Right lobe of liver (tissue), 6 donors: ENCODE measurements around the gene UBTD2. TPM values are rescaled to one million over a fixed set of nuclear protein-coding genes. Genes with fewer than 3 reads are reported as not detected.
A peak's percentile ranks its signal among the peaks of the same experiment; 100 is the strongest.

Source experiments
- ATAC-seq, 4 donors: fragments of 200-7000 bp; cut with Tn5 transposase; one replicate each; pipeline ENCODE4 v1.9.1; 2020; ENCODE audit warnings: mild to moderate bottlenecking in 4 of 4, moderate library complexity in 4 of 4
- DNase-seq, 3 donors: peaks; one replicate each; pipeline ENCODE4 v3.0.0-alpha.2; 2020
- H3K27ac ChIP-seq, 3 donors: fragments of 200-600 bp; one replicate each; pipeline ENCODE4 v1.8.0; 2022
- H3K27me3 ChIP-seq, 2 donors: fragments of 200-600 bp; one replicate each; pipeline ENCODE4 v1.8.0; 2022
- H3K36me3 ChIP-seq, 4 donors: fragments of 200-600 bp; sonication (generic) in 1 of 4; one replicate each; pipeline versions ENCODE4 v1.5.1 to v1.8.0; 2017 to 2022; ENCODE audit warnings: control low read depth in 1 of 4
- H3K4me1 ChIP-seq, 4 donors: fragments of 200-600 bp; sonication (generic) in 1 of 4; one replicate each; pipeline versions ENCODE4 v1.5.1 to v1.8.0; 2017 to 2022; ENCODE audit warnings: control low read depth in 1 of 4
- H3K4me3 ChIP-seq, 3 donors: fragments of 200-600 bp; one replicate each; pipeline ENCODE4 v1.8.0; 2022
- H3K9me3 ChIP-seq, 4 donors: fragments of 200-600 bp; sonication (generic) in 1 of 4; one replicate each; pipeline versions ENCODE4 v1.5.1 to v1.8.0; 2017 to 2022; ENCODE audit warnings: control low read depth in 1 of 4
- CTCF ChIP-seq, 4 donors: fragments of 200-600 bp in 3 of 4; fragments of 450-650 bp in 1 of 4; IDR thresholded peaks; one replicate each; pipeline versions ENCODE4 v1.5.1 to v1.8.0; 2016 to 2022; ENCODE audit warnings: antibody characterized with exemption in 4 of 4, mild to moderate bottlenecking in 2 of 4
- POLR2A ChIP-seq: fragments of 450-650 bp; IDR thresholded peaks from one replicate; pipeline ENCODE4 v1.6.1; 2017; ENCODE audit warnings: antibody characterized with exemption, mild to moderate bottlenecking
- WGBS: methylation state at CpG from one replicate; pipeline ENCODE4 v1.1.6; 2018; ENCODE audit warnings: low coverage, low lambda C conversion rate; ENCODE audit not compliant: insufficient coverage; ENCODE audit errors: missing lambda C conversion rate; 5-methylcytosine and 5-hydroxymethylcytosine counted together
- intact Hi-C, 2 donors: fragments of 100-400 bp; cut with DNase I; formaldehyde crosslinking; loops; one replicate each; pipeline versions ENCODE4 v1.11.2 to v1.14.1; 2022
- total RNA-seq, 6 experiments: library from RNA; depleted of rRNA in 2 of 6; stranded (reverse); fragments of >200 nt in 2 of 6; fragmentation: NEBNext Ultra II Directional in 3 of 6; extraction: Animal tissue kit (Norgen Biotek cat#: 25700) in 3 of 6; gene quantifications; one replicate each; pipeline versions ENCODE4 v1.1.0 to v1.2.4, GENCODE V29; 2016 to 2023
- donor health status: DM: no; HTN: yes; CAD: no.
- donor health status: DM: no; HTN: no; CAD: no.
- donor health status: DM: no; HTN: no; CAD: no.
- donor health status: DM: no; HTN: yes; CAD: no.
- donor health status: DM: no; HTN: yes; CAD: no.

Gene UBTD2
- total RNA-seq, 6 experiments from 2014 or later, result 6.7 to 11.7 (median 9.2) TPM

DNA sequence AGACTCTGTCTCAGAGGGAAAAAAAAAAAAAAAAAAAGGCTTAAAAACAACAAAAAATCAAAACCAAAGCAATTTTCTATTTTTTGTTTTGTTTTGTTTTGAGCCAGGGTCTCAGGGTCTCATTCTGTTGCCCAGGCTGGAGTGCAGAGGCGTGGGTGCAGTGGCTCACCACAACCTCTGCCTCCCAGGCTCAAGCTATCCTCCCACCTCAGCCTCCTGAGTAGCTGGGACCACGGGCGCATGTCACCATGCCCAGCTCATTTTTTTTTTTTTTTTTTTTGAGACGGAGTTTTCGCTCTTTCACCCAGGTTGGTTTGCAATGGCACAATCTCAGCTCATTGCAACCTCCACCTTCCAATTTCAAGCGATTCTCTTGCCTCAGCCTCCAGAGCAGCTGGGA is 101.3 kb downstream of the UBTD2 start:
- H3K27ac ChIP-seq, result no peak overlapping the region

DNA sequence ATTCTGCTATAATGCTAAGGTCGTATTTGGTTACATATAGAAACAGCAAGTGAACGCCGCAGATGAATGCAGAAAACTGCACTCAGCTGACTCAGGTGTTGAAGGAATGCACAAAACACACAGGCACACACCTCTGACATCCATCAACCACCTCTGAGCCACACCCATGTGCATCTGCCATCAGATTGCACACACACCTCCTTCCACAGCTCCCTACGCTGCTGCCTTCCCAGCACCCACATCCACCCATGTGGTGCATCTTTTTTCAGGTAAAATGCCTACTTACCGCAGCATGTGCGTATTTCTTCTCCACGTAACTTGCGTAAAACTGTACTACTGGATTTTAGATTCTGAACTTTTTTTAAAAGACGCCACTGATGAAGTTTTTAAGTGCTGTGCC is 102.6 kb downstream of the UBTD2 start:
- Histone ChIP-seq H3K36me3 (no peaks in the 10 kb centered on the region), H3K4me1 (no peaks in the 10 kb centered on the region), H3K9me3 (no peaks in the 10 kb centered on the region), H3K27ac (no peak overlapping the region), H3K27me3 (no peaks in the 10 kb centered on the region), H3K4me3 (no peak overlapping the region)
- intact Hi-C loops, result no loop called here
- no peak for DNase-seq
- no peak for ATAC-seq
- WGBS, result 88% methylated on average over 9 of the region's 9 CpGs
- TF ChIP-seq CTCF (IDR thresholded peaks at IDR 0.05) (no peak), POLR2A (no peak)

More for the DNA sequence above, 101.3 kb downstream of the UBTD2 start:
- H3K36me3 ChIP-seq, result no peaks in the 10 kb centered on the region
- H3K4me3 ChIP-seq, result no peak overlapping the region
- no peak for ATAC-seq
- no peaks in the 10 kb centered on the region for H3K9me3 ChIP-seq
- 73% methylated on average over 5 of the region's 6 CpGs for WGBS
- no peaks in the 10 kb centered on the region for H3K4me1 ChIP-seq
- H3K27me3 ChIP-seq, result no peaks in the 10 kb centered on the region
- no peak for DNase-seq
- TF ChIP-seq CTCF (IDR thresholded peaks at IDR 0.05) (no peak), POLR2A (no peak)
- intact Hi-C loops, result no loop called here

DNA sequence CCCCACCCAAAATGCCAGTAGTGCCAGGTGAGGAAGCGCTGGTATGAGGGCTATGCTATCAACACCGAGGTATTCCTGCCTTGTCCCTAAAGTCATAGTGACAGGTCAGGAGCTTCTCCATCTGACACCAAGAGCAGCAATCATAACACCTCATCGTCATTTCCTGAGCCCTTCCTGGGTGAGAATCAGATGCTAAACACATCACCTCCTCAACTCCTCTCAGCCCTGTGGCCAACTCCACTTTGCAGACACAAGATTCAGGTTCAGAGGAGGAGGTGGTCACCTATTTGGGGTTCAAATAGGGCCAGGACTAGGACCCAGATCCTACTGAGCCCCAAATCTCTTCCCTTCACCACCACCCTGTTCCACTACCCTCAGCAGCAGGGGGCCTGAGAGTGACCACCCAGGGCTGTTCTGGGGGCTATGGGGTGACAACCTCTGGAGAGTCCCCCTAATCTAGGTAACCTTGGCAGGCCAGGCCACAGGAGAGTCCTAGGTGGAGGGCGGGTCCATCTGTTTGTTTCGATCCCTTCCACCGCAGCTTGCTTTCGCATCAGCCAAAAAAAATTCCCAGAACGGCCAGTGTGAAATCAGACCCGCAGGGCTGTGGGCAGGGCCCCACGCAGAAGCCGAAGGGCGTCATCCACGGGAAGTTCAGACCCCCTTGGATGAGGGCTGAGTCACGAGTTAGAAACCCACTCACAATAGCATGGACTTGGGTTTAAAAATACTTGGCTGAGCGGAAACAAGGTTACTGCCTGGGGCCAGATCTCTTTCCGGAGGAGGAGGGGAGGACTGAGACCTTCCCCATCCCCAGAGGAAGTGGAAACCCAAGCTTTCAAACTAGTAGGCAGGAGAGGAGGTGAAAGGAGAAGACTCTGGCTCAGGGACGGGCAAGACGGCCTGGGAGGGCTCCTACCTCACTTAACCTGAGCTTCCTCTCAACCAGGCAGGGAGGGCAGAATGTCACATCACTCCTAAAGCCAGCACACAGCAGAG is 104.3 kb downstream of the UBTD2 start:
- no peaks in the 10 kb centered on the region for H3K36me3 ChIP-seq
- H3K27ac ChIP-seq, result peak overlapping the region in 2 of 3 donors; percentile 62 to 72
- H3K9me3 ChIP-seq, result no peaks in the 10 kb centered on the region
- peak overlapping the region in 1 of 3 donors; percentile 1 for H3K4me3 ChIP-seq
- TF ChIP-seq CTCF (IDR thresholded peaks at IDR 0.05), result no peak
- no peak for TF ChIP-seq POLR2A
- intact Hi-C loops, result no loop called here
- WGBS, result 30% methylated on average over 15 of the region's 18 CpGs
- ATAC-seq, result peak; percentile 47 to 63 (median 60)
- no peak for DNase-seq
- no peaks in the 10 kb centered on the region for H3K4me1 ChIP-seq
- H3K27me3 ChIP-seq, result no peaks in the 10 kb centered on the region

- Histone ChIP-seq H3K27me3 (no peaks in the 10 kb centered on the region), H3K4me1 (no peaks in the 10 kb centered on the region), H3K4me3 (no peak overlapping the region), H3K9me3 (no peaks in the 10 kb centered on the region), H3K36me3 (no peaks in the 10 kb centered on the region), H3K27ac (peak overlapping the region in 2 of 3 donors; percentile 62 to 72)
- WGBS, result 63% methylated on average over 8 of the region's 18 CpGs
- ATAC-seq, result peak in 1 of 4 donors; percentile 18
- intact Hi-C loops, result no loop called here
- TF ChIP-seq CTCF (IDR thresholded peaks at IDR 0.05) (no peak), POLR2A (no peak)
- DNase-seq, result no peak
Observed at GRCh38 chr5:172178301-172178987, 105.1 kb downstream of the UBTD2 start.
